GM21723 (cell line): ENCODE measurements around the gene PPP1R1C.

Source experiments
- ATAC-seq: cut with Tn5 transposase; IDR thresholded peaks from one replicate; pipeline ENCODE4 v1.9.1; 2021; ENCODE audit warnings: mild to moderate bottlenecking, moderate library complexity; ENCODE audit not compliant: unreplicated experiment

Gene PPP1R1C

GRCh38 chr2:182166841-182167240, 181.2 kb downstream of the PPP1R1C start:
- ATAC-seq, result no peak
